Stimulated activated CD4-positive, alpha-beta T cell treated with anti-CD3 and anti-CD28 coated beads, Interleukin-2, amount 100 ng/mL, for 48 hours (primary cell): Measurements from ENCODE around the gene NPTXR.

Source experiments
- DNase-seq, 2 donors: peaks; one replicate each; pipeline ENCODE4 v3.0.0-alpha.2; 2020

NPTXR gene

DNA sequence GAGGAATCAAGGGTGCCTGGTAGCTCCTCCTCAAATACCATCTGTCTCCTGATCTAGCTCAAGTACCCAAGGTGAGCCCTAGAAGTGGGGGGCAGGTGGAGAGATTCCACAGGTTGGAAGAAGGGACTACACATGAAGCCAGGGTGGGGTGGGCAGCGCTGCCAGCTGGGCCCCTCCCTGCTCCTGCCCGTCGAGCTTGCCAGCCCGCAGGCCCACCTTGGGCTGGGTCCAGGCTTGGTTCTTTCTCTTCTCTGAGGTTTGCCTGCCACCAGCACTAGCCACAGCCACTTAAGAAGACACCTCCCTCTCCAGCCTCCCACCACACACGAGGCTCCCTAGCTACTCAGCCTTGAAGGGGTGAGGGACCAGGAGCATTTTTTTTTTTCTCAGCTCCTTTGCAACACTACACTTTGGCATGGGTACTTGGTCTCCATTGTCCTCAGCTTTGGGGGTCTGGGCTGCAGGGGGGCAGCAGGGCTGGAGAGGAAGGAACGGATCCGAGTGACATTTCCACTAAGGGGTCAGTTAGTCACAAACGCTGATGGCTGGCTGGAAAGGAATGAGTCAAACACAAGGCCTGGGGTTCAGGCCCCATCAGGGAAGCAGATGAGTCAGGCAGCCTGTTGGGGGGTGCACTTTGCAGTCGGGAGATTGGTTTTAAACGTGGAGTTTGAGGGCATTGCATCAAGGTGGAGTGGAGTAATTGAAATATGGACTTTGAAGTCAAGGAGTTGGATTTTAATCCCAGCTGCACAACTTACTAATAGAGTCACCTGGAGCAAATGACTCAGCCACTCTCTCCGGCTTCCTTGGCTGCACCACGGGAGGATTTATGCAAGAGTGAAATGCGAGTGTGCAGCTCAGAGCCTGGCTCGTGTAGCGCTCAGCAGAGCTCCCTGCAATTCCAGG, 7.4 kb upstream of the NPTXR start:
- no peak for DNase-seq

DNA sequence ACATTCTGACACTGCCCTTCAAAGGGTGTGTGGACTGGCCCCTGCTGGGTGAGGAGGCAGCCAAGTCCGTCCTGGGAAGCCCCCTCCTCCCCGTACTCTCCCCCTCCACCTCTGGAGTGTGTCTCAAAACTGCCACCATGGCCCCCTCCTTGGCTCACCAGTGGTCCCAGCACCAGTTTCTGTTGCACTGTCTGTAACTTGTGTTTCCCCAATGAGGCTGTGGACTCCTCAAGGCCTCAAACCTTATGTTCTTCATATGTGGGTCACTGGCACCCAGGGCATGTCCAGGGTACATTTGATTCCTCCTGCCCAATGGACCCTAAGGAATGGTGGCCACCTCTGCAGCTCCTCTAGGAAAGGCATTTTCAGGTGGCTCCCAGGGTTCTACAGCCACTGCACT, 6.6 kb upstream of the NPTXR start:
- DNase-seq, result no peak

DNA sequence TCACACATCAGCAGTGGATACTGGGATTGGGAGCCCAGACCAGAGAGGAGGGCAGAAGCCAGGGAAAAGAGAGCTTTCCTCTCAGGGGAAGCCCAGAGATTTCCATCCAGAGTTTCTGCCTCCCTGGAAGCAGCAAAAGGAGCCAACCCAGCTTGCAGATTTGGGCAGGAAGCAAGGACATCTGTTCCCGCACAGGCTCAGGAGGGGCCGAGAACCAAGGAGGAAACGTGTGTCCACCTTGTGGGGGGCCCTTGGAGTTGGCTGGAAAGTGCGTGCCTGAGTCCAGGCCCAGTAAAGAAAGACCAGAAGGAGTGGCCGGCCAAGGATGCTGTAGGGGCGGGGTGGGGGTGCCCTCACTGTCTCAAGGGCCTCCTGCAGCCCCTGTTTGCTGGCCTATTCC, 6.0 kb upstream of the NPTXR start:
- no peak for DNase-seq

DNA sequence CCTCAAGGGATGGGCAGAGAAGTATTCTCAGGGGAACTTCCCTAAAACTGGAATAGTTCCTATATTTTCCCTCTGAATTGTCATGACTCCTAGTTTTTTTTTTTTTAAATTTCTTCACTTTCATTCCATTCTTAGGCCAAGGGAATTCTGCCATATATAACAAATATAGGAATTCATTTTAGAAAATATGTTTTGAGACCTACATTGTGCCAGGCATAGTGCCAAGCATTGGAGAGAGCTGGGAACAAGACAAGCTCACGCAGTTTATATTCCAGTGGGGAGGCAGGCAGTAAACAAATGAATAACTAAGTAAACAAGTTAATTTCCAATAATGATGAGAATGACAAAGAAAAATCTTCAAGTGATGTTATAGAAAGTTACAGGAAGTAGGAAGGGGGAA, 2.6 kb upstream of the NPTXR start:
- no peak for DNase-seq

DNA sequence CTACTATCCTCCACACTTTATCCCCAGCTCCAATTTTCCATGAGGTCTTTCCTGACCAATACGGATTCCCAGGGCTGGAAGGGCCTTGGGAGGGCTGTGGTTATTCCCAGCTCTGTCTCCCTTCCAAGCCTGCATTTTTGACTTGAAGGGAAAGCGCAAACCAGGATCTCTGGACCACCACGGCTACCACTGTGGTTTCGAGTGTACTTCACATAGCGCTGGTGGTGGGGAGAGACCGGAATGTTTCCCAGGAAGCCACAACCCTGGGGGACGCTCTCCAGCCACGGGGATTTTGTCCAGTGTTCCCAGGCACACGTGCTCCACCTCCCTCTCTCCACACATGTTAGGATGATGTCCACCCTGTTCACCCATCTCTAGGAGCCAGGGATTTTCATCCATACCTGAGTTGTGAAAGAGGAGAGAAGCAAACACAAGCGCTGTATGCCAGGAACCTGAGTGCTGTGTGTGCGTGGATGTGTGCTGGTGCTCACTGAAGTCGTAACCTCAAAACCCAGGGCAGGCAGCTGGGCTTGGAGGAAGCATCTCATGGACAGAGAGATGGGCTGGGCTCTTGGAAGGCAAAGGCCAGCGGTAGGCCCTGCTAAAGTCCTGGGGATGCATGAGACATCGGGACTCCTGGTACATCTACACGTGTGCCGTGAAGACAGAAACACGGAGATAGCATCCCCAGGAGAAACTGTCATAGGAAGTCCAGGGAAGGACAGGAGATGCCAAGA, 1.3 kb upstream of the NPTXR start:
- no peak for DNase-seq

DNA sequence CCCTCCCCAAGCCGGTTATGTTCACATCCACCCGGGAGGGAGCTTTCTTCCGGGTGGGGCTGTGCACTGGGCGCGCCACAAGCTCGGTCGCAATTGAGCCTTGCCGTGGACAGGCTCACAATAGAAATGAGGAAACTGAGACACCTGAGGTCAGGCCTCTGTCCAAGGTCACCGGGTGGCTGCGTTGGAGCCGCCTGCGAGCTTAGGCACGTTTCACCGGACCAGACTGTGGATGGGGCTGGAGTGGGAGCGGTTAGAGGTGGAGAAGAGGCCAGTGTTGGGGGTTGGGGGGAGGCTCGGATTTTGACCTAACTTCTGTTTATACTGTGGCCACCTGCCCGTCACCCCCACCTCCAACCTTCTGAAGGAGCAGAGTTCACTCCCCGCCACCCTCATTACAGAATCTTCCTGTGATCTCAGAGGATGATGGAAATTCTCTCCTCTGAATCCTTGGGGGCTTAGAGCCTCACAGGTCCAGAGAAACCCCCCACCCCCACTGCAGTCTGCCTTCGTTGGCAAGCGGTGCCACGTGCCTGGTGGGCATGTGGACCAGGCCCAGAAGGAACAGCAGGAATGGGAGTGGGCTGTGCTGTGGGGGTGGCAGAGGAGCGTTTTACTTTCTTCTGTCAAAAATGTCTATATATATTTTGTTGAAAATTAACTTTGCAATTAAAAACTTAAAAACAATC, 631 bp upstream of the NPTXR start:
- DNase-seq, result no peak

DNA sequence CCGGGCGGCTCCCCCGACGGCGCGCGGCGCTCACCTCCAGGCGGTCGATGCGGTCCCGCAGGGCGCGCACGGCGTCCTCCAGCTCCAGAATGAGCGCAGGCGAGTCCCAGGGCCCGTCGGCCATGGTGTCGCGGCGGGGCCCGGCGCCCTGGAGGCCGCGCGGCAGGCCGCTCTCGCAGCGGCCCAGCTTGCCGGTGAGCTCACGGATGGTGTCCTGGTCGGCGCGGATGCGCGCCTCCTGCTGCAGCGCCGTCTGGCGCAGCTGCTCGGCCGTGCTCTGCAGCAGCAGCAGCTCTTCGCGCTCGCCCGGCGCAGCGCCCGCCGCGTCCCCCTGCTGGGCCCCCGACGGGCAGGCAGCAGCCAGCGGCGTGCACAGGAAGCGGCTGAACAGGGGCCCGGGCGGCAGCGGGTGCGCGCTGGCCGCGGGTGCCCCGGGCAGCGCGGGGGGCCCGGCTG, 599 bp downstream of the NPTXR start:
- DNase-seq, result peak; percentile 41 to 43

DNA sequence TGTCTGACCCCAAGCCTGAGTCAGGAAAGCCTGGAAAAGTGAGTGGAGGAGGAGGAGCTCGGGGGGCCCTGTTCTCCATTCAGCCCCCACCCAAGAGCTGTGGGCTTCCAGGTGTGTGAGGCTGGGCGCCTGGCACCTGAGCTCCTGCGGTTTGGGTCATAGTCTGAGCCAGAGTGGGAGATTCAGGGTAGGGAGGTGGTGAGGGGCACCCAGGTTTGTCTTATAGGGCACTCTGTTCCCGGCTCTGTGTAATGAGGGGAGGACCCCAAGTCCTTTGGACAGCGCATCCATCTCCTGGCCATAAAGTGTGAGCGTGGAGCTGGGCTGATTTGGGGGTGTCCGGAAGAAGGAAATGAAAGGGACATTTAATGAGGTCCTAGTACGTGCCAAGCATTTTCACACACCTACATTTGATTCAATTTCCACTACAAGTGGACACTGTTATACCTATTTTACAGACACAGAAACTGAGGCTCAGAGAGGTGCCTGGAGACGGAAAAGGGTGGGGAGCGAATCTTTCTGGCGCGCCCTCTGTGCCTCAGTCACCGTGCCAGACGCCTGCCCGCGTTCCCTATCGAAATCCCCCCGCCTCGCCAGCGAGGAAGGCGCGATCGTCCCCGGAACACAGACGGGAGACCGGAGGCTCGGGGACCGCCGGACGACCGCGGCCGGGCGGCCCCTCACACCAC, 1.2 kb downstream of the NPTXR start:
- no peak for DNase-seq

DNA sequence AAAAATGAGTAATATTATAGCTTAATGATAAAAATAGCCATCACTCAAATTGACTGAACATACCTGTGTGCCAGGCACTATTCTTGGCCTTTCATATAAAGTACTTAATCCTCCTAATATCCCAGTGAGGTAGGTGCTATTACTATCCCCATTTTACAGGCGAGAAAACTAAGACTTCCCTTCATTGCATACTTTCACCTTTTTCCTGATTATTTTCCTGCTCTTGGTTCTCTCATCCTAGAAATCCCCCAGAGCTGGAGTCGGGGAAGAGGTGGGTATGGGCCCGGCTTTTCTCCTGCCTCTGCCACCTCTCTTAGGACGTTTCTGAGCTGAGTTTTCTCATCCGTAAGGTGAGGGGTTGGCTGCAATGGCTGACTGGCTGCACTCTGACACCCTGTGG, 2.2 kb downstream of the NPTXR start:
- DNase-seq, result no peak

DNA sequence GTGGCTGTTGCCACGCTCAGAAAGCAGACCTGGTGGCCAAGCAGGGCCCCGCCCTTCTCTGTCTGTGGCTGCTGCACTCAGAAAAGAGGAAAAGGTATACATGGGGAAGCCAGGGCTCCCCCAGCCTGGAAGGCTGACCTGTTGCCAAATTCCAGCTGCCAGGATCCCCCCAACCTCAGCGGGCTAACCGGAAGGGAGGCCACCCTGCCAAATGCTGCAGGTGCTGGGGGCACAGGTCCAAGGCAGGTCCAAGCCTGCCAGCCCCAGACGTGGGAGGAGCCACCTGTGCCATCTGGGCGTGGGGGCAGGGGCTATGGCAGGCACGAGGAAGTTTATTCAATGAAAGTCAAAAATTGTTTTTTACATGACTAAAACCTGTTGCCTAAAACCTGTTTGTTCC, 2.6 kb downstream of the NPTXR start:
- no peak for DNase-seq

DNA sequence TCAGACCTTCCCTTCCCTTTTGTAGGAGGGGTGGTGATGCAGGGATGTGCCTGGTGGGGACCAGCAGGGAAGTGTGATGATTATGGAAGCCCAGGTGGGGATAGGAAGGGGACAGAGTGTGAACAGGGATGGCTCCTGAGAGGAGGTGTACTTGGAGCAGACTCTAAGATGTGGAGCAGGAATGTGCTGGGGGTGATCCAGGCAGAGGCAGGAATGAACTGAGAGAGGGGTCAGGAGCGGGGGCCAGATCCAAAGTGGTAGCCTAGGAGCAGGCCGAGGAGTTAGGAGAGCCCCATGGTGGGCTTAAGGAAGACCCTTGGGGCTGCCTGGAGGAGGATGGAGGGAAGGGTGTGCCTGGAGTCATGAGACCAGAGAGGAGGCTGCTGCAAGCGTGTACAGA, 3.7 kb downstream of the NPTXR start:
- no peak for DNase-seq

DNA sequence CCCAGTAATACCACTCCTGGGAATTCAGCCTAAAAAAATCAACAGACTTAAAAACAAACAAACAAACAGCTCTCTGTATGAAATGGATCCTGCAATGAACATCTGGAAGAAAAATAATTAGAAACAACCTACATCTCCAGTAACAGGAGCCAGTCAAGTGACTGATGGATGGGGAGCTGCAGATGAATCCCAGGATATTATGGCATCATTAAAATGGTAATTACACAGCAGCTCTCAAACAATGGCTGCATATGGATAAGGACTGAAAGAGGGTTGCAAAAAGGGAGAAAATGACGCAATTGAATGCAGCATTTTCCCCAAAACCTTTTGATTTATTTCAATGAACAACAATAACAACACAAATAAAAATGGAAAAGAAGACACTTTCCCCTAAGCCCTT, 4.1 kb downstream of the NPTXR start:
- DNase-seq, result no peak

DNA sequence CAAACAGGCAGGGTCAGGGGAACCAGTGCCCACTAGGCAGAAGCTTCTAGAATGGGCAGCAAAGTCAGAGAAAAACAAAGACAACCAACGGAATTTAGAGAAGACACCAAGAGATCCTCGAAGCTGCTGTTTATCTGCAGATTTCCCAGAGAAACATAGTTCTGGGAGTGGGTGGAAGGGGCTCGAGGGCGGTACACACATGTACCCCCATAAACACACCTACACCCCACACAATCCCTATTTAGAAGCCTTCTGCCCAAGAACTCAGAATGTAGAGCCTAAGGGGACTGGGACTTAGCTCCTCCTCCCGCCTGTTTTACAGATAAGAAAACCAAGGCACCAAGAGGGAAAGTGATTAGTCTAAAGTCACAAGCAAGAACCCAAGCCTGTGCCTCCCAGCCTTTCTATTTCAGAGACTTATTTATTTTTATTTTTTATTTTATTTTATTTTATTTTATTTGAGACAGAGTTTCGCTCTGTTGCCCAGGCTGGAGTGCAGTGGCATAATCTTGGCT, 6.4 kb downstream of the NPTXR start:
- no peak for DNase-seq

DNA sequence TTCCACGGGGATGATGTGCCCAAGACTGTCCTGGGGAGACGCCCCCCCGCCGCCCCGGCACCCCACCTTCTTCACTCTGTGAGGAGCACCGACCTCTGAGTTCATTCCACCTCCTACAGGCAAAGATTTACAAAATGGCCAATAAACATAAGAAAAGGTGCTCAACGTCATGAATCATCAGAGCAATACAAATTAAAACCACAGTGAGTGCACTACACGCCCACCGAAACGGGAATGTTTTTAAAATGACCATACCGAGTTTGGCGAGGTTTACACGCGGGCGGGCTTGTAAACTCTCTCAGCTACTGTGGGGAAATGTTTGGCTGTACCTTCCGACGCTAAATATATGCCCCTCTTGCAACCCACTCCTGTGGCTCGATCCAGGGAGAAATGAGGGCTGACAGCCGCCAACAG, 7.9 kb downstream of the NPTXR start:
- DNase-seq, result no peak

DNA sequence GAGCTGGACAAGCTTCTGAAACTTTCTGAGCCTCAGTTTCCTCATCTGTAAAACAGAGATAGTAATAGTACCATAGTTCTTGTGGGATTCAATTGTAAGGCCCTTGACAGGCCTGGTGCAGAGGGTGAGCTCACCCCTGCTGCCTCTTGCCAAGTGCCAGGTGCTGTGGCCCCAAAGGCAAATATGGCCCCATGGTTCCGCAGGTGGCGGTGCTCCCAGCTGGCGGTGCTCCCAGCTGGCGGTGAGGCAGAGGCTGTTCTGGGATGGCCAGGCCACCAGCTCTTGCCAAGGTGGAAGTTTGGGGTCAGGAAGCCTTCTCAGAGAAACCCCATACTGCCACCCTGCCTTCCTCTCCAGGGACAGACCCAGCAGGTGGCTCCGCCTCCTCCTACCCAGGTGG, 8.8 kb downstream of the NPTXR start:
- no peak for DNase-seq

DNA sequence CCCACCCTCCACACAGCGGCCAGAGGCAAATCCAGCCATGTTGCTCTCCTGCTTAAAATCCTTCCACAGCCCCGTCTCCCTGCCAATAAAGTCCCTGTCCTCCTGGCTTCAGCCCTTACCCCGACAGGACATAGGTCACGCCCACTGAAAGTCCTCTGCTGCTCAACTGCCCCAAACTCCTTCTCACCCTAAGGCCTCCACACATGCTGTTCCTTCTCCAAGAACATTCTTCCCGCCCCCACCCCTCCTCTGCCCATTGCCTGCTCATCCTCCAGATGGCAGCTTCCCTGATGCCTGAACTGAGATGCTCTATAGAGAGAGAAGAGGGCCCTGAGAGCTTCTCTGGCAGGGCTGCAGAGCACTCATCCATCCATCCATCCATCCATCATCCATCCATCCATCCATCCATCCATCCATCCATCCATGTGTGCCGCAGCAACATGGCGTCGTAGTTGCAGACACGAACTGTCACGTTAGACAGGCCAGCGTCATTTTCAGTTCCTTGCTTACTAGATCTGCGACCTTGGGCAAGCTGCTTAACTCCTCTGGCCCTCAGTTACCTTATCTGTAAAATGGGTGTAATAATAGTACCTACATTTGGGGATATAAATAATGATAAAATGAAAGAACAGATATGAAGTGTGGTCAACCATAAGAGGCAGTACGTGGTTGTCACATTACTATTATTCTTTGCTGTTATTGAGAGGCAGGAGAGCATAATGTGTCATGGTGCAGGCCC, 9.4 kb downstream of the NPTXR start:
- no peak for DNase-seq

DNA sequence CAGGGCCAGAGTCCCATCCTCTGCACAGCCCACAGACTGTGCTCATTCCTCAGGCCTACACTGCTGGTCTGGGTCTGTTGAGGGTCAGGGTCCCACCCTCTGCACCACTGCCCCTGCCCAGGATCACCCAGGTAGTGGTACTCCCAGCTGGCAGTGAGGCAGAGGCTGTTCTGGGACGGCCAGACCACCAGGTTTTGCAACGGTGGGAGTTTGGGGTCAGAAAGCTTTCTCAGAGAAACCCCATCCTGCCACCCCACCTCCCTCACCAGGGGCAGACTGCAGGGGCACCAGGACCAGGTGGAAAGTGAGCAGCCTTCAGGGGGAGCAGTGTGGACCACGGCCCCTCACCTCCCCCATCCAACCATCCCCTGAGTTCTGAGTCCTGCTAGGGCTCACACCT, 10.8 kb downstream of the NPTXR start:
- DNase-seq, result no peak

DNA sequence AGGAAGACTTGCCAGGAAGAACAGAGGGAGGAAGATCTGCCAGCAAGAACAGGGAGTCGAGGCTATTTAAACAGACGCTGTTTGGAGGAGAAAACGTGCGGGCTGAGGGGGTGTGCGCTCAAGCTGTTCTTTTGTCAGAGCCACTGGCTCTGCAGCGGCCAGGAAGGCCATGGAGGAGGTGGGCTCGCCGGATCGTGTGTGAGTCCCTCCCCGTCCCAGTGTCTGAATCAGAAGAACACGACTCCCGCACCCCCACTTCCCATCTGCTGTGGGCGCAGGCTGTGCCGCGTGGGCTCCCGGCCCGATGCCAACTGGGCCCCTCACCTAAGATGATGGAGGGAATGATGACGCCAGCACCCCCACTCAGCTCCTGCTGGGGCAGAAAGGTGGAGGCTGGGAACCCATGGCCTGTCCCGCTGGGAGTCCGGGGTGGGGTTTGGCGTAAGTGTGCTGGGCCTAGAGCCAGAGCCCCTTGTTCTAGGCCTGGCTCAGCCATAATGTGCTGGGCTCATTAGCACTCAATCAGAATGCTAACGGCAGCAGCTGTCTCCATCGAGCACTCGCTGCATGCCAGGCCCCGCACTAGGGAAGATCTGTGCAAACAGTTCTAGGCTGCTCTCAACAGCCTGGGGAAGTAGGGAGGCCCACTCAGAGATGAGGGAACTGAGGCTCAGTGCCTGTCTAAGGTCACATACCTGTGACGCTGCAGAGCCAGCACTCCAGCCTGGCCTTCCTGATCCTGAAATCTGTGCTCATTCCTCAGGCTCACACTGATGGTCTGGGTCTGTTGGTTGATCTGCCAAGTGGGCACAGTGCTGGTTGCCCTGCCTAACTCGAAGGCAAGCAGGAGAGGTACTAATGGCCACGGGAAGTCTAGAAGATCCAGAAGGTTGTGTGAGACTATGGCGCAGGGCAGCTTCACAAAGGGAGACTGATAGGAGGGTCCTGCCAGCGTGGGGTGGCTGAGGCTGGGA, 11.5 kb downstream of the NPTXR start:
- DNase-seq, result no peak

DNA sequence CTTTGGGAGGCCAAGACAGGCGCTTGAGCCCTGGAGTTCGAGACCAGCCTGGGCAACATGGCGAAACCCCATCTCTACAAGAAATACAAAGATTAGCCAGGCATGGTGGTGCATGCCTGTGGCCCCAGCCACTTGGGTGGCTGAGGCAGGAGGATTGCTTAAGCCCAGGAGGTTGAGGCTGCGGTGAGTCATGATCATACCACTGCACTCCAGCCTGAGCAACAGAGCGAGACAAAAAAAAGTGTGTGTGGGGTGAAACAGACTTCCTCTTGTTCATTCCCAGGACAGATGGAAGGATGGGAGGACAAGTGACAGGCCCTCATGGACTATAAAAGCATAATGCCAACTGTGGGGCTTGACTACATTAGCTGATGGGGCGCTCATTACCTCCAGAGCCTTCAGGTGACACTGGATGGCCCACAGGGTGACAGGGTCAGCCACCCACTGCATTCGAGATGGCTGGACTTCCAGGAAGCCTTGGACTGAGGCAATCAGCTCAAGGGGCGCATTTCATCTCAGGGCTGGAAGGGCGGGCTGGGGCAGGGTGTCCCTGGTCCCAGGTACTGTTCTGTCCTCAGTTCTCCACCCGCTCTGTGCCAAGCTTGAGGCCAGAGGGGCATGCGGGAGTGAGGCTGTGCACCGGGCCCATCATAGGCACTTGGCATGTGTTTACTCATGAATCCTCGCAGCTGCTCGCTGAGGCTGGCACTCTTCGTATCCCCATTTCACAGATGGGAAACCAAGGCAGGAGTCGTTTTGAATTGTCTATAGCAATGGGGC, 12.5 kb downstream of the NPTXR start:
- DNase-seq, result no peak

DNA sequence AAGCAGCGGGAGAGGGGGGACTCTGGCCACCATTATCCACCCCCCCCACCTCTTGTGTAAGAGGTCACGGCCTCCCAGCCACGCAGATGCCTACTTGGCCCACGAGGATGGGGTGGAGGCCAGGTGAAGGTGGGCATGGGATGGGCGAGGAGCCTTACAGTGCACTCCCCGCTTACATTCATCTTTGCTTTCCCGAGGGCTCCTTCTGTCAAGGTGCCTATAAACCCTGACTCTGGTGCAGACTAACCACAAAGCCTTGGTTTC, 13.1 kb downstream of the NPTXR start:
- no peak for DNase-seq
